GM18870 (cell line): Measurements from ENCODE around the gene SNAP25.

Experiments used
- ATAC-seq: cut with Tn5 transposase; IDR thresholded peaks from one replicate; pipeline ENCODE4 v1.9.1; 2021; ENCODE audit warnings: moderate library complexity; ENCODE audit not compliant: unreplicated experiment

Gene SNAP25

DNA sequence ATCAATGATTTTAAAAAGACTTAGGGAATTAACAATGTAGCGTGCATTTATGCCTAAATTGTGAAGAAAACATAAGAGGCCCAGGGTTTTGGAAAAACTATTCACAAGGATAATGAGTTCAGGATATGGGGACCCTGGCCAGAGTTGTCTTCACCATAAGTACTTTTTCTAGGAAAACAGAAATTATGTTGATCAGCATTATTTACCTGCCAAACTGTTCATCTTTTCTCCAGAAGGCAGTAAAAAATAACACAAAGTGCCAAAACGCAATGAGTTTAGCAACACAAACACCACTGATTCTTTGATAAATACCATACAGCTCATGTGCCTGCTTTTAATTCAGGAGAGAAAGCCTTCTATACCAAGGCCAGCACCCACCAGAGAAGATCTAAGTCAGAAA is 43.1 kb downstream of the SNAP25 start:
- no peak for ATAC-seq

DNA sequence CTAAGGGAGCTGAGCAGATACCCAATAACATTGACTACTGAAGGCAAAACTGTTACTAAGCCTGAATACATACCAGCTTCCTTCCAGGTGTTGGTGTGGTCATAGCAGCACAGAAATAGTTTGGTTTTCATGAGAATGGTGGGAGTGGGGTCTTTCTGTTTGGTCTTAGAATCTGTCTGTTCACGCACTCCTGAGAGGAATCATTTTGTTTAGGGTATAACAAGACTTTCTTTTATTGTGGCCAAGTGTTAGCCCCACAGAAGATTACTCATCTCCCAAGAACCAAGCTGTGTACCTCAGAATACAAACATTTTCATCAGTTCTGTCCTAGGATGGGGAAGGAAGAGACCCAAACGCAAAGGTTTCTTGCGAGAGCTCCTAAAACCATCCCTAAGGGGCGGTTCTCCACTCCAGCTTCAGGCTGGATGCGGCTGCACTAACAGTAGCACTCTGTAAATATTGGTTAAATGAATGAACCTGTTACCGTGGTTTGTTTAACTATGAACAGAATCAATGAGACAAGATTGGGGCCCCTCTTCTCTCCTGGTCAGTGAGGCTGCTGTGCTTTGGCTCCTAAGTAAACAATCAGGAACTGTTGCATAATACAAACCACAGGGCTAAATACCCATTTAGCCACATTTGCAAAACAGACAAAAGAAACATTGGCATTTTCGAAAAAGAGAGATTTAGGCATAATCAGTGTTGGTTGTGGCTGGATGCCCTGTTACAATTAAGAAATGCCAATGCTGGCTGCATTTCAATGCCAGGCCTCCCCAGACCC is 44.9 kb downstream of the SNAP25 start:
- ATAC-seq = no peak

DNA sequence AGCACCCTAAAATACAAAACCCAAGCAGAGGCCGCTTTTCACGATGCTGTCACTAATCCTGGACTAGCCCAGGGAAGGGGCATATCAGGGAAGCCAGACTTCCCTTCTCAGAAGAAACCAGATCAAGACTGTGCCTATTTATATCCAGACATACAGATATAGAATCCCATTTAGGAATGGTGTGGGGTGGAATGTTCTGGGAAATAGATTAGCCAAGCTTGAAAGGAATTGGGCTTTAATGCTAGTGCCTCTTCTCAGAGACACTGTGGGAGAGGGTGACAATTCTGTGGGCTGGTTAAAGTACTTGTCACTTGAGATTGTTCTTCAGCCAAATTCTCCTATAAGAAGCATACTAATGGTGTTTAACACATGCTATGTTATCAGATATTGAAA is 45.5 kb downstream of the SNAP25 start:
- no peak for ATAC-seq

DNA sequence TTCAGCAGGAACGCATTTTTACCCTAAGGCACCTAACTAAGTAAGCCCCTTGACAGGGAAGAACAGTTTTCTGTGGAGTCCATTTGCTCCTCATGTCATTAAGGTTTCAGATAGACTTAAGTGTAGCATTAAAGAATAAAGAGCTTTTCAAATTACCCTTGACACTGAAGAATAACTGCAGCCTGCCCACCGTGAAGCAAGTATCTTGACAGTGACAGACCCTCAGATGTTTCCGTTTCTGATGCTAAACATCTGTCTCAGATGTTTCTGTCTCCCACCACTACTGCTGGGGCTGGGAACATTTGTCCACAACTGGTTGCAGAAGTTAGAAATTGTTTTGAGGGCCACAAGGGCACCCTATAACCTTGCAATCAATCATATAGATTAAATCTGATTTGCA is 50.0 kb downstream of the SNAP25 start:
- no peak for ATAC-seq

DNA sequence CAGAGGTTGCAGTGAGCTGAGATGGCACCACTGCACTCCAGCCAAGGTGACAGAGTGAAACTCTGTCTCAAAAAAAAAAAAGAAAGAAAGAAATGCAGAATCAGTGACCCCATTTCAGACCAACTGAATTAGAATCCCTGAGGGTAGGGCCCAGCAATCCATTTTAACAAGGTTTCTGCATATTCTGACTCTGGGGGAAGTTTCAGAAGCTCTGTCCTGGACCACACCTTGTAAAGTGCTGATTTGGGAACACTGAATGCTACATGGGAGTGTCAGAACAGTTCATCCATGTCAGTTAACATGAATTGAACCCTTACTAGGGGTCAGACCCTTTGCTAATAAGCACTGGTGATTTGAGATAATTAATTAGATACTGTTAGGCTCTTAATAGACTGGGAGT is 52.0 kb downstream of the SNAP25 start:
- ATAC-seq = no peak

DNA sequence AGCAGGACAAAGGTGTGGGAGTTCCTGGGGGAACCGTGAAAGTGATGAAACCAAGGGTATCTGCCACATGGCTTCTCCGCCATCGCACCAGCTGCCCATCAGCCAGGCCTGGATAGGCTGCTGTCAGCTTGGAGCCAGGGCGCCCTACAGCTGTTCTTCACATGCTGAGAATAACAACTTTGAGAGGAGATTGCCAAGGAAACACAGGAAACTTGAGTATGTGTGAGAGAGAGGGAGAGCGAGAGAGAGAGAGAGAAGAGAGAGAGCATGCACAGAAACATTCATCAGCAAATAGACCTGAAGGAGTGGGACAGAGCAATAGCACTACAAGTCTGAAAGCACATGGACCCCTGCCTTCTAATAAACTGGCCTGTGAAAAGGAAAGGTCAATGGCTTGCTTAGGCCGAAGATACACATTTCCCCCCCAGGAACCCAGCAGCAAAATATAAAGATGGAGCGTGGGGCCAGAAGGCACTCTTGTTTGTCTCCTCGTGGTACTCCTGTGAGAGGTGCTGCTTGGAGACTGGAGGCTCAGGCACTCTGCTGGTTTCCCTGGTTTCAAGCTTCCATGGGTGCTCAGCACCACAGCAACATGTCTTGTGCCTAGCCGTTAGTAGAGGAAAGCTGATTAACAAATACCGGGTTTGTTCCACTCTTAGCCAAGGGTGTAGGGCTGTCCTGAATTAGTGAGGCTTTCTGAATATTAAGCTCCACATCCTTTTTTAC is 53.0 kb downstream of the SNAP25 start:
- no peak for ATAC-seq

DNA sequence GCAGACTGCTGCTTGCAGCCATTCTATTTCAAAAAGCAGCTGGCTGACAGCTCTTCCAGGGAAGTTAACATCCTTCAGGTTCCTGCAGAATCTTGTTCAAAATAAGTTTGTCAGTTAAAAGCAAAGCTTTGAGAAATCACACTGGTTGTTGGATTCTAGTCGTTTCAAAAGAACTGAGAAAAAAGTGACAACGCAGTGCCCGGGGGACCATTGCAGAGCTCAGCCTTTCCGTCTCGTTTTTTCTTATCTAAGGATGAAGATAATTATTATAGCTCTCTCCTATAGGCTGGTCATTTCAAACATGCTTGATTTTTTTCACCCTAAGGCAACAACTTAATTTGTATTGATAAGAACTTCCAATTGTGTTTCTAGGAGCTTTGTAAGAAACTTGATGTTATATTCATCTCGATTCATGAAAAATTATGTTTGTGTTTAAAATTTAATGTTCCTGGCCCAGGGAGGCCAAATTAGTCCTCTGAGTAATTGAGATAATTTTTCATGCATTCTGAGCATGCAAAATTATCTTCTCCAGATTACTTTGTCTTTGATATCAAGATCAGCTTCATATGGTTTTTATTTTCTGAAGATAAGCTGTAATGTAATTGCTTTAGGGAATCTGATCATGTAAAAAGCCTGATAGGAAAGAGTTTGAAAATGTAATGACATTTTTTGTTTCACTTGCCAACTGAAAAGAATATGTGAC is 58.4 kb downstream of the SNAP25 start:
- ATAC-seq = no peak

DNA sequence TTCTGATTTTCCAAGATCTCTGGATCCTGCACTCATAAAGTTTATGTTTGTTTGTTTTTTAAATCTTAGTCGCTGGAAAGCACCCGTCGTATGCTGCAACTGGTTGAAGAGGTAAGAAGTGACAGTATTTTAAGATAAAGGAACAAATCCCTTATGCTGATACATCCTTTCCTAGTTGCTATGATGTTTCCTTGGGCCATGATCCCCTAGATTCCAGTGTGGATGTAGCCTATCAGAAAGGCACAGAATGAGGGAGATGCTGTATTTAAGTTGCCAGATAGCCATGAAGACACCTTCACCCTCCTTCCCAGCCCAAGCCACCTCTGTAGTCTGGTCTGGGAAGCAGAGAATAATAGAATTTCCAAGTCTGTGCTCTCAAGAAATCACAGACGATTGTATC is 59.0 kb downstream of the SNAP25 start:
- ATAC-seq = no peak

DNA sequence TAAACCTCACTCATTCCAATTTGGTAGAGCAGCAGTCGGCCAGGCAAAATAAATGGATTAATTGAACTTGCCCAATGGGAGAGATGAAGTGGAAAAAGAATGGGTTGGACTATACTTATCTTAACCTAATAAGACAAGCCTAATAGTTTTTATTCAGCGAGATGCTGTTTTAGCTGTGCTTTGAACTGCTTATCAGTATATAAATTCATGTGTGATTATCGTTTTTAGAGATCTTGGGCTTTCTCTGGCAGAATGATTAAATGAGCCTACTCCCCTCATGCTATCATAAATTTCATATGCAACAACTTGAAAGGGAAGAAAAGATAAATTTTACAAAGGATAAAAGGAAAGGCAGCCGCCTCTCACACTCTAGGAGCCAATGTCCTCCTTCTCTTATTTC is 59.8 kb downstream of the SNAP25 start:
- ATAC-seq = no peak

DNA sequence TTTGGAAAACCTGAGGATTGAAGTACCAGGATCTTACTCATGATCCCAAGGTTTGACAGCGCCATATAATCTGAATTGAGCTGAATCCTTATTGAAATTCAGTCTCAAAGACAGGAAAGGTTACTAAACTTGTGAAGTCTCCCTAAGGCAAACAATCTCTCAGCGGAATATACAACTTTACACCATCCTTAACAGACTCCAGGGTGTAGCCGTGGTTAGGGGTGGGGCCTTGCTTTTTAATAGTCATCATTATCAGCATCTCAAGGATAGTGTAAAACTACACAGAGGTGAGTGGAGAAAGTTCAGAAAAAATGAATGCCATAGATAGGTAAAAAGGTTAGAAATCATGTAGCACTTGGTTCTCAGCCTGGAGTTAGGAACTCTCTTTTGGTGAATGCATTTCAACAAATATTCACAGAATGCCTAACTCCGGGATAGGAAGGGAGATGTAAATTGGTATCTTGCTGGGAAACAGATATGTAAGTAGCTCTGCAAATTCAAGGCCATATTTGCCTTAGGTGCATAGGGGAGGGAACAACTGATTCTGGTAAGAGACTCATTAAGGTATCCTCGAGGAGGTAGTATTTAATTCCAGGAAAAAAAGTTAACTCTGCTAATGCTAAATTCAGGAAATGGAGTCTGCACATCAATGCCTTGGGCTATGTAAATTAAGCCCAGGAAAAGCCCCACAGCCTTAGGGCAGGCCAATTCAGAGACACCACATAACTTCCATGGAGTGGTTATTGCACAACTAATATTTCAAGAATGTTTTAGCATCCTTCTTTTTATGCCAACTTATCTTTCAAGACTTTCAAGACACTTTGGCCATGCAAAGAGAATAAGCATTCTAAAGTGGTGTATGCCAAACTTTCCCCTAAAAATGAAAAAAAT is 61.6 kb downstream of the SNAP25 start:
- ATAC-seq = no peak

DNA sequence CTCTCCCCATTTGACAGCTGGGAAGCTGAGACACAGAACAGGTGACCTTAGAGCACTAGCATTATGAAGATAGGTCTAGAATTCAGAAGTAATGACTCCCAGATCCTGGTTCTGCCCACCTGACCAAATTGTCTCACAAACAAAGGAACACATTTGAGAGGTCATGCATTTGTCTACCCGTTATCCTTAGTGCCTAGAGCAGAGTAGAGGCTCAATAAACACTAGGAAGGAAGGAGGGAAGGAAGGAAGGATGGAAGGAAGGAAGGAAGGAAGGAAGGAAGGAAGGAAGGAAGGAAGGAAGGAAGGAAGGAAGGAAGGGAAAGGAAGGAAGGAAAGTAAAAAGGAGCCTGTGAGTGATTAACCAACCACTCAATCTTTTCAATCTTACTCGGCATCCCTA is 63.3 kb downstream of the SNAP25 start:
- ATAC-seq = no peak

DNA sequence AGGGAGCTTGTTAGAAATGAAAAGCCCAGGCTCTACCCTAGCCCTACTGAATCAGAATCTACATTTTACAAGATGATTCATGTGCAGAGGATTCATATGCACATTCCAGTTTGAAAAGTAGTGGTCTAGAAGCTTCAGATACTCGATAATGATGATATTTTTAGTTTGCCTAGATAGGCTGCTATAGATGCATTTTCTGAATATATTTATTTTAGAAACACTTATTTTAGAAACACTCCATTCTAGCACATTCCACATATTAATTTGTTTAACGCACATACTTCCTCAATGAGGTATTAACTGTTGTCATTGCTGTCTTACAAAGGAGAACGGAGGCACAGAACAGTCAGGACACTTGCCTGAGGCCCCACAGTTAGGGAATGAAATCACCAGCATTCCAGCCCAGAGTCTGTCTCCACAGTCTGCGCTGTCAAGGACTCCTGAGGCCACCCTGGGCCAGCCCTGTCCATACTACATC is 64.4 kb downstream of the SNAP25 start:
- ATAC-seq = no peak

DNA sequence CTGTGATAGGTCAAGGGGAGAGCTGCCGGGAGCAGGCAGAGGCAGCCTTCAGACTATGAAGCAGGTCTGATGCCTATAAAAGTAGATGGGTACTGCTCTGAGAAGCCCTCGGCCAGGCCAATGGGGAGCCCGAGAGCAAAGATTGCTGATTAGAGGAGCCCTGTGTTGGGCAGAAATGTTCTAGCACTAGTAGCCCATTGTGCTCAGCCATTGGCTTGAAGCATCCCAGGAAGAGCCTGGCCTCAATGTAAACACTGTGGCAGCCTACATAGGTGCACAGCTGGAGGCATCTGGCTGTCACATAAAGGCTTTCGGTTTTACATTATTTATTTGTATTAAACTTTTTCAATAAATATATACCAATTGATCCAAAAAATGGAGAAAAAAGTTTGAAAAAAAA is 67.7 kb downstream of the SNAP25 start:
- no peak for ATAC-seq

DNA sequence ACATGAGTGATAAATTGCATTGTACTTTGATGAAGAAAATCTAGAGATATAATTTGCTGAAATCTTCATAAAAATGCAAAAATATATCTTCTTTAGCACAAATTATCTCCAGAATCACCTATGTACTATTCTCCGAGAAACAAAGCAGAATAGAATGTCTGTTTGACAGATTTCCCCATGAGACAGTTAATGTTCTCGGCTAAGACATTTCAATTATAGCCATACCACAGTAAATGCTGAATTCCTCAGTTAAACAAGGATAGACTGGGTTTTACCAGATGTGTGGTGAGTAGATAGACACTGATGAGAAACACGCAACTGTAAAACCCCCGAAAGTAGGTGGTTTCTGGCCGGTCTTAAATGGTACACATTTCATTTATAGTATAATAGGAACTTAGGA is 69.8 kb downstream of the SNAP25 start:
- no peak for ATAC-seq

DNA sequence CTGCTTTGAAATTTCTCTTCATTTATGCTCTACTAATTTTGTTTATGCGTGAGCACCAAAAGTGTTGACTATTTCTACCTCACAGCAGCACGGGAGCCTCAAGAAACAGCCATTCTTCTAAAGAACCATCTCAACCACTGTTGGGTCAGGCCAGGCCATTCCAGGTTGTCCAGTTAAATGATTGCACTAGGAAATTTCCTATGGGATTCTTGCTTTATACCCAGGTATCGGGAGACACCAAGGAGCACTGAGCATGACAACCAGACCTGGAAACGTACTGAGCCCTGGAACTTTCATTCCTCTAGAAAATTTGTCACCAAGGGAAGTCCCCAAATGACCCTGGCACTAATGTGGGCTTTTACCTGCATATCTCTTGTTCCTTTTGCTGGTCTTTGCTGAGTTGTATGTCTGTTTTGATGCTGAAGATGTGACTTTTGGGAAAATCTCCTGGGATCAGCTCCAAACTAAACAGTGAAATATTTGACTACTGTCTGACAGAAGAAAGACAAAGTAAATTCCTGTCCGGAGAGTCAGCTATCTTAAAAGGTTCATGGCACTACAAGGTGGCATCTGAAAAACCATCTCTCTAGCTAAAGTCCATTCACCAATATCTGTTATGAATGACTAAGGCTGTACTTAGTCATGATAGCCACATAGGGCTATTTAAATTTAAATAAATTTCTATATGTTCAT is 70.5 kb downstream of the SNAP25 start:
- ATAC-seq = no peak

DNA sequence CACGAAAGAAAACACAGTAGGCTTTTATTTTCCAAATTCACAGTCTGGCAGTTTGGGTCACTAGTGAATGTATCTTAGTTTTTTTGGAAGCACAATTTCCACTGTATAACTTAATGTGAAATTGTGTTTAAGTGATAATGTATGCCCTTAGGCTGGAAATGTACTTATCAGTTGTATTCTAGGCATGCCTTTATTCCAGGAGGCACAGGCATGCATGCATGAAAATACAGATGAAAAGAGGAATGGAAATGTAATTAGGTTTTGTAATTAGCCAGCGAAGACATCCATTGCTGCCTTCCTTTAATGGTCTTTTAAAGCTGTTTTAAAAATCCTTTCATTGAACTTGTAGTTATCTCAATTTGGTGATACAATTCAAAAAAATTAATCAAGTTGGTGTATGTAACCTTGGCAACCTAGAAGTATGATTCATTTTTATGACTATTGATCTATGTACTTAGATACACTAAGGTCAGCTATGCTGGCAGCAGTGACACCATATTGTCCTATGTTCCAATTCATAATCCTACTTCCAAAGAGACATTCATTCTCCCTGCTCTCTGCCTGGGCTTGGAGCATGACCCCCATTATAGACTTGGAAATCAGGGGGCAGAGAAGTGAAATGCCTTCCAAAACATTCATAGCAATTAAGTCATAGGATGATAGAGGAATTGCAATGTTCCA is 73.1 kb downstream of the SNAP25 start:
- no peak for ATAC-seq

DNA sequence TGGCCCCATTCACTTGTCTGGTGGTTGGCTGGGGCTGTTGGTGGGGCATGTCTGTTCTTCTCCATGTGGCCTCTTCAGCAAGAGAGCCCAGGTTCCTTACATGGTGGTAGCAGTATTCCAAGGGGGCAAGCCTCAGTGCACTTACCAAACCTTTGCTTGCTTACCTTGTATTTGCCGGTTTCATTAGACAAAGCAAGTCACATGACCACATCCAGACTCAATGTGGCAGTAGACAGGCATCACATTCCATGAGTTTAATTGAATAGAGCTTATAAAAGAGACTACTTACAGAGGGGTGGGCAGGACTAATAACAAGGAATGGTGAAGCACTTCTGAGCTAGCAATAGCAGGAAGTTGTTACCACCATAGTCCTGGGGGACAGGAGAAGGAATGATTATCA is 78.6 kb downstream of the SNAP25 start:
- no peak for ATAC-seq

DNA sequence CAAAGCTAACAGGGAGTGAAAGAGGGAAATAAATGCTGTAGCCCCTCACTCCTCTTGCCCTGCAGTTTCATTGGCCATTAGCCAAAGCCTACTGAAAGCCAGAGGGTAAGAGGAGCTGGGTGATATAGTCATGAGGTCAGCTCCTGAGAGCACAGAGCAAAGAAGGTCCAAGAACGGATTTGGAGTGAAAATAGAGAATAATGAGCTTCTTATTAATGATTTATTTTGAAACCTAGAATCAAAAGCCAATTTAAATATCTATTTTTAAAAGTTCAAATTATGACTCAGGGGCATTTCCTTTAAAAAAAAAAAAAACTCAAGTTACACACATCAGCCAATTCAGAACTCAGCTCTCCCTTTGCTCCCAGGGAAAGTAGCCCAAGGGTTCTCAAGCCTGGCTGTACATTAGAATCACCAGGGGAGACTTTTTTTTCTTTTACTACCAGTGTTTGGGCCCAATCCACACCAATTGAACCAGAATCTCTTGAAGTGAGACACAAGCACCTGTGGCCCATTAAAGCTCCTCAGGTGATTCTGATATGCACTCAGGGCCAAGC is 79.1 kb downstream of the SNAP25 start:
- no peak for ATAC-seq
